Calu3 (cell line): ENCODE measurements around the gene SLC45A3. TPM values are rescaled to one million over a fixed set of nuclear protein-coding genes. Genes with fewer than 3 reads are reported as not detected.

Experiments
- BruUV-seq: library from RNA; stranded (reverse); fragments of 400-500 nt; replicated peaks from 2 replicates; lab custom pipeline; 2021; lab: Mats Ljungman, UMichigan
- CTCF ChIA-PET: fragments of 300-600 bp; sonication (Branson Sonifier 250); formaldehyde crosslinking; loops from one replicate; lab custom pipeline; 2022; ENCODE audit warnings: antibody characterized with exemption; lab: Charles Lee
- DNase-seq: peaks from one replicate; pipeline ENCODE4 v3.0.0; 2022
- H3K27ac Mint-ChIP-seq: one replicate; pipeline ENCODE4 v1.8.0; 2022; ENCODE audit warnings: mixed read lengths; ENCODE audit not compliant: unreplicated experiment
- H3K27me3 Mint-ChIP-seq: one replicate; pipeline ENCODE4 v1.8.0; 2022; ENCODE audit warnings: mixed read lengths; ENCODE audit not compliant: unreplicated experiment
- H3K36me3 Mint-ChIP-seq: one replicate; pipeline ENCODE4 v1.8.0; 2022; ENCODE audit warnings: mild to moderate bottlenecking, moderate library complexity, mixed read lengths; ENCODE audit not compliant: insufficient read depth, unreplicated experiment
- H3K4me1 Mint-ChIP-seq: one replicate; pipeline ENCODE4 v1.8.0; 2022; ENCODE audit warnings: mild to moderate bottlenecking, low read depth, mixed read lengths; ENCODE audit not compliant: unreplicated experiment
- H3K4me3 Mint-ChIP-seq: one replicate; pipeline ENCODE4 v1.8.0; 2022; ENCODE audit warnings: mild to moderate bottlenecking, low read depth, moderate library complexity, mixed read lengths; ENCODE audit not compliant: unreplicated experiment
- H3K9me3 Mint-ChIP-seq: one replicate; pipeline ENCODE4 v1.8.0; 2022; ENCODE audit warnings: low read depth, mixed read lengths; ENCODE audit not compliant: unreplicated experiment
- intact Hi-C: fragments of 100-400 bp; cut with micrococcal nuclease; formaldehyde crosslinking; loops from one replicate; pipeline ENCODE4 v1.10.0; 2022; ENCODE audit not compliant: unreplicated experiment
- total RNA-seq: library from RNA; stranded (reverse); gene quantifications from 2 replicates; pipeline ENCODE4 v1.2.3, GENCODE V29; 2022
- TF ChIP-seq, protein P1 (sequence below): fragments of 200-600 bp; IDR thresholded peaks from one replicate; pipeline ENCODE4 v1.8.0; 2022; ENCODE audit warnings: antibody characterized with exemption; ENCODE audit not compliant: unreplicated experiment

Gene SLC45A3
- total RNA-seq, 1 experiment from 2014 or later: 27.5 TPM

DNA sequence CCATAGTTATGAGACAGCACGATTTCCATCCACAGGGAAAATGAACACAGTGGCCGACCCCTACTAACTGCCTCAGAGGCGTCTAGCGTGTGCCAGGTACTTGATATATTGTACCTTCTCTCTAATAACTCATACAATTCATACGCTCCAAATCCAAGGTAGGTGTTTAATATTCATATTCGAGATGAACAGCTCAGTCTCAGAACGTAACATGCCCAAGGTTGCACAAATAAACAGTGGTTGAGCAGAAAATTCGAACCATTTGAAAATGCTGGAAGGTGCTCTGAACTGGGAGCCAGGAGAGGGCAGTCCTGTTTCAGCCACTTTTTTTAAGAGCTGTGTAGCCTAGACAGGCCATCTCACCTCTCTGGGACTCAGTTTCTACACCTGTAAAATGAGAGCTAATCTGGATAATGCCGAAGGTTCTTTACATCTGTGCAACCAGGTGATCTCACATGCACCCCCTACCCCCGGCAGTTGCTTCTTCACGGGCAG lies 7.9 kb downstream of the SLC45A3 start:
- H3K27me3 Mint-ChIP-seq: no peaks in the 10 kb centered on the region
- peak overlapping the region; percentile 55 for H3K4me3 Mint-ChIP-seq
- BruUV-seq: no TSS peak
- H3K36me3 Mint-ChIP-seq: peaks cover 18% of the 10 kb centered on the region
- TF ChIP-seq, protein P1, sequence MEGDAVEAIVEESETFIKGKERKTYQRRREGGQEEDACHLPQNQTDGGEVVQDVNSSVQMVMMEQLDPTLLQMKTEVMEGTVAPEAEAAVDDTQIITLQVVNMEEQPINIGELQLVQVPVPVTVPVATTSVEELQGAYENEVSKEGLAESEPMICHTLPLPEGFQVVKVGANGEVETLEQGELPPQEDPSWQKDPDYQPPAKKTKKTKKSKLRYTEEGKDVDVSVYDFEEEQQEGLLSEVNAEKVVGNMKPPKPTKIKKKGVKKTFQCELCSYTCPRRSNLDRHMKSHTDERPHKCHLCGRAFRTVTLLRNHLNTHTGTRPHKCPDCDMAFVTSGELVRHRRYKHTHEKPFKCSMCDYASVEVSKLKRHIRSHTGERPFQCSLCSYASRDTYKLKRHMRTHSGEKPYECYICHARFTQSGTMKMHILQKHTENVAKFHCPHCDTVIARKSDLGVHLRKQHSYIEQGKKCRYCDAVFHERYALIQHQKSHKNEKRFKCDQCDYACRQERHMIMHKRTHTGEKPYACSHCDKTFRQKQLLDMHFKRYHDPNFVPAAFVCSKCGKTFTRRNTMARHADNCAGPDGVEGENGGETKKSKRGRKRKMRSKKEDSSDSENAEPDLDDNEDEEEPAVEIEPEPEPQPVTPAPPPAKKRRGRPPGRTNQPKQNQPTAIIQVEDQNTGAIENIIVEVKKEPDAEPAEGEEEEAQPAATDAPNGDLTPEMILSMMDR: no peak
- H3K4me1 Mint-ChIP-seq: peaks cover 75% of the 10 kb centered on the region
- peak overlapping the region; percentile 65 for H3K27ac Mint-ChIP-seq
- H3K9me3 Mint-ChIP-seq: no peaks in the 10 kb centered on the region
- no peak for DNase-seq
- CTCF ChIA-PET: interaction anchor here (1.1 to 1.5 kb wide), 3 partner anchors 8 to 15 kb away, joined by 3 to 6 read pairs (median 3); no protein-coding TSS in a partner anchor
- intact Hi-C loops: no loop called here

- H3K36me3 Mint-ChIP-seq: peaks cover 23% of the 10 kb centered on the region
- DNase-seq: no peak
- no TSS peak for BruUV-seq
- no peaks in the 10 kb centered on the region for H3K27me3 Mint-ChIP-seq
- intact Hi-C loops: no loop called here
- no peak overlapping the region for H3K27ac Mint-ChIP-seq
- peaks cover 73% of the 10 kb centered on the region for H3K4me1 Mint-ChIP-seq
- H3K9me3 Mint-ChIP-seq: no peaks in the 10 kb centered on the region
- TF ChIP-seq, protein P1: no peak
- no peak overlapping the region for H3K4me3 Mint-ChIP-seq
- CTCF ChIA-PET: interaction anchor here (1.4 kb wide), 1 partner anchor 10 kb away, joined by 5 read pairs; the partner anchor contains the start of gene SLC45A3
Measured at GRCh38 chr1:205670611-205671430, 9.5 kb downstream of the SLC45A3 start.

DNA sequence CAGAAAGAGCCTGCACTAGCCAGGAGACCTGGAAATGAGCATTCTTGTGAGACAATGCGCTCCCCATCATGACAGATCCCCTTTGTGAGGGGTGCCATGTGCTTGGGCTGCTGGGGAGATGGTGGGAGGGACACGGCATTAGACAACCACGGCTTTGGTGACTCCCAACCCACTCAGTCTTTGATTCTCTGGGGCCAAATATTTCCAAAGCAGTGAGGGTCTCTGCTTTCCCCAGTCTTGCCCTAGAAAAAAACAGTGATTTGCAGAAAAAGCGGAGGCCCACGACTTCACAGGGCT lies 10.2 kb downstream of the SLC45A3 start:
- BruUV-seq: no TSS peak

GRCh38 chr1:205669341-205670149 lies 10.8 kb downstream of the SLC45A3 start:
- CTCF ChIA-PET: interaction anchor here (0.8 to 1.4 kb wide), 2 partner anchors 11 to 45 kb away, joined by 3 to 4 read pairs; partner anchors contain the start of gene SLC45A3
- peaks cover 78% of the 10 kb centered on the region for H3K4me1 Mint-ChIP-seq
- peak overlapping the region; percentile 18 for H3K4me3 Mint-ChIP-seq
- no TSS peak for BruUV-seq
- no peaks in the 10 kb centered on the region for H3K9me3 Mint-ChIP-seq
- H3K27me3 Mint-ChIP-seq: no peaks in the 10 kb centered on the region
- DNase-seq: no peak
- H3K36me3 Mint-ChIP-seq: peaks cover 26% of the 10 kb centered on the region
- H3K27ac Mint-ChIP-seq: peak overlapping the region; percentile 61
- intact Hi-C loops: no loop called here
- TF ChIP-seq, protein P1: no peak

More for the DNA sequence above, 10.2 kb downstream of the SLC45A3 start:
- Mint-ChIP-seq H3K4me3 (no peak overlapping the region), H3K36me3 (peaks cover 23% of the 10 kb centered on the region), H3K4me1 (peaks cover 73% of the 10 kb centered on the region), H3K9me3 (no peaks in the 10 kb centered on the region), H3K27ac (no peak overlapping the region), H3K27me3 (no peaks in the 10 kb centered on the region)
- CTCF ChIA-PET: no interaction called here
- intact Hi-C loops: no loop called here
- no peak for DNase-seq
- TF ChIP-seq, protein P1: no peak
